ENCODE data around the gene CAMK2G. TPM values are rescaled to one million over a fixed set of nuclear protein-coding genes. Genes with fewer than 3 reads are reported as not detected.
"Not testable (repeated sequence)": the region's sequence is repeated elsewhere in the genome, so short reads cannot be mapped to it uniquely, and the experiment has no call there.

CAMK2G gene
- total RNA-seq (2014; rRNA removed; shearing (Covaris generic)) (25.7 and 29.1 TPM in 2 replicates), polyA plus RNA-seq (2016; fragmentation: Nextera tagmentation; extraction: Ambion mirVana) (24.3 and 28.2 TPM in 2 replicates)

DNA sequence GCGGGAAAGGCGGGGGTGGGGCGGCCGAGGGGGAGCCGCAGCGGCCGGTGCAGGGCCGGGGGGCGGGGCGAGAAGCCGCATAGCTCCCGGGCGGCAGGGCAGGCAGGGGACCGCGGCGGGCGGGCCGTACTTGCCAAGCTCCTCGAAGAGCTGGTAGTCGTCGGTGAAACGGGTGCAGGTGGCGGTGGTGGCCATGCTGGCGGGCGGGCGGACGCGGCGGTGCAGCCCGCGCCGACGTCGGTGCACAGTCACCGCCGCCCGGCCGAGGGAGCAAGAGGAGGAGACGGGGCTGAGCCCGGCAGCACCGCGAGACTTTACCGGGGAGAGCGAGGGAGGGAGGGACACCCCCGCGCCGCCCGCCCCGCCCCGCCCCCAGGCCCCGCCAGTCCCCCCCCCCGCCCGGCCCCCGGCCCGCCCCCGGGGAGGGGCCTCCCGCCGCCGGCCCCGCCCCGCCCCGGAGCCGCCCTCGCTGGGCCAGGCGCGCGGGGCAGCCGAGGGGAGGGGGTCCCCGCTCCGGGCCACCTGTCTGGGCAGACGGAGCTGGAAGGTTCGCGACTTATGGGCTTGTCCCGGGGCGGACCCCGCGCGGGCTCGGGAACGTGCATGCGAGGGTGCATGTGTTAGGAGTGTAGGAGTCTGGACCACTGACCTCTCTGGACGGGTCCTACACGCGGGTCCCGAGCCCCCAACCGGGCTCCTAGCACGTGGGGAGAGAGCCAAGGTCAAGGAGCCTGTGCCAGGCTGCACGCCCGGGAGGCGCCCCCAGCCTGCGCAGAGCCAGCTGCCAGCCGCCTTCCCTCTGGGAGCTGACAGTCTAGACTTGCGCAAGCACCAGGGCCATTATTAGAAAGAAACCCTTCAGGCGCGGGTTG, at the start of gene CAMK2G:
CAMK2G (minus strand) TSS at position 289 of the 872 bp plus-strand sequence; CDS start at position 195, 94 bp downstream.
- in situ Hi-C loops (cut with MboI) = loop anchor here (25.0 kb wide), 1 partner anchor 213 kb away; no protein-coding TSS in a partner anchor
- peak; percentile 94 for DNase-seq
- Histone ChIP-seq H3K9me3 (ENCODE audit: low read depth) (no peaks in the 10 kb centered on the region), H3K4me1 (ENCODE audit: insufficient read depth) (peaks cover 15% of the 10 kb centered on the region), H2AFZ (peak within 1 kb of the TSS; percentile 90), H3K79me2 (ENCODE audit: insufficient read depth) (peaks cover 21% of the 10 kb centered on the region), H3K9ac (peak within 1 kb of the TSS; percentile 51; the same call in 1 of the 2 replicates), H3K9me2 (ENCODE audit: insufficient read depth) (no peaks in the 10 kb centered on the region), H3K36me3 (ENCODE audit: low read depth) (no peaks in the 10 kb centered on the region; the same call in 1 of the 2 replicates), H3K27me3 (replicated peaks; ENCODE audit: insufficient read depth) (no peaks in the 10 kb centered on the region), H3F3A (ENCODE audit: insufficient read depth) (no peaks in the 10 kb centered on the region; the same call in 1 of the 2 replicates), H3K4me3 (peak within 1 kb of the TSS; percentile 78), H3K4me2 (ENCODE audit: unreplicated experiment) (peak within 1 kb of the TSS; percentile 62), H3K27ac (no peak within 1 kb of the TSS), H4K20me1 (ENCODE audit: insufficient read depth) (no peaks in the 10 kb centered on the region)
- 2% methylated on average over 59 to 63 of the region's 95 CpGs for WGBS, 2 experiments (ENCODE audit: low coverage in 1 of 2, low lambda C conversion rate in 2 of 2, missing lambda C conversion rate in 2 of 2)
- no peak for TF ChIP-seq EZH2phosphoT487 (IDR thresholded peaks at IDR 0.05; ENCODE audit: insufficient read depth, low read depth)
- no peak for TF ChIP-seq EZH2 (IDR thresholded peaks at IDR 0.05; ENCODE audit: insufficient read depth, poor library complexity, severe bottlenecking)

DNA sequence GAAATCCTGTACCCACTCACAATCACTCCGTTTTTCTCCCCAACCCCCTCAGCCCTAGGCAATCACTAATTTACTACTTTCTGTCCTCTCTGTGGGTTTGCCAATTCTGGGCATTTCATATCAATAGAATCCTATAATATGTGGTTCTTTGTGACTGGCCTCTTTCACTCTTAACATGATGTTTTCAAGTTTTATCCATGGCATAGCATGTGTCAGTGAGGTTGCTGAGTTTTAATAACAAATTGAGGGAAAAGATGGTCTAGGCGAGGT, 48.4 kb upstream of the CAMK2G start:
- no peaks in the 10 kb centered on the region for H4K20me1 ChIP-seq (ENCODE audit: insufficient read depth)
- in situ Hi-C loops (cut with MboI) = no loop called here
- 45 to 60% methylated on average over 2 of the region's 2 CpGs for WGBS, 2 experiments (ENCODE audit: low coverage in 1 of 2, low lambda C conversion rate in 2 of 2, missing lambda C conversion rate in 2 of 2)
- H2AFZ ChIP-seq = no peak overlapping the region
- H3K4me3 ChIP-seq = no peak overlapping the region
- no peaks in the 10 kb centered on the region for H3K9me2 ChIP-seq (ENCODE audit: insufficient read depth)
- no peak overlapping the region for H3K9ac ChIP-seq
- H3F3A ChIP-seq (ENCODE audit: insufficient read depth) = peaks cover 7% of the 10 kb centered on the region; the same call in 1 of the 2 replicates
- TF ChIP-seq EZH2 (IDR thresholded peaks at IDR 0.05; ENCODE audit: insufficient read depth, poor library complexity, severe bottlenecking) (no peak), EZH2phosphoT487 (IDR thresholded peaks at IDR 0.05; ENCODE audit: insufficient read depth, low read depth) (no peak)
- no peak overlapping the region for H3K4me2 ChIP-seq (ENCODE audit: unreplicated experiment)
- H3K27me3 ChIP-seq (replicated peaks; ENCODE audit: insufficient read depth) = no peaks in the 10 kb centered on the region
- no peak overlapping the region for H3K27ac ChIP-seq
- H3K79me2 ChIP-seq (ENCODE audit: insufficient read depth) = no peaks in the 10 kb centered on the region
- no peaks in the 10 kb centered on the region for H3K9me3 ChIP-seq (ENCODE audit: low read depth)
- no peak for DNase-seq
- peaks cover 12% of the 10 kb centered on the region; the same call in 1 of the 2 replicates for H3K4me1 ChIP-seq (ENCODE audit: insufficient read depth)
- no peaks in the 10 kb centered on the region for H3K36me3 ChIP-seq (ENCODE audit: low read depth)

DNA sequence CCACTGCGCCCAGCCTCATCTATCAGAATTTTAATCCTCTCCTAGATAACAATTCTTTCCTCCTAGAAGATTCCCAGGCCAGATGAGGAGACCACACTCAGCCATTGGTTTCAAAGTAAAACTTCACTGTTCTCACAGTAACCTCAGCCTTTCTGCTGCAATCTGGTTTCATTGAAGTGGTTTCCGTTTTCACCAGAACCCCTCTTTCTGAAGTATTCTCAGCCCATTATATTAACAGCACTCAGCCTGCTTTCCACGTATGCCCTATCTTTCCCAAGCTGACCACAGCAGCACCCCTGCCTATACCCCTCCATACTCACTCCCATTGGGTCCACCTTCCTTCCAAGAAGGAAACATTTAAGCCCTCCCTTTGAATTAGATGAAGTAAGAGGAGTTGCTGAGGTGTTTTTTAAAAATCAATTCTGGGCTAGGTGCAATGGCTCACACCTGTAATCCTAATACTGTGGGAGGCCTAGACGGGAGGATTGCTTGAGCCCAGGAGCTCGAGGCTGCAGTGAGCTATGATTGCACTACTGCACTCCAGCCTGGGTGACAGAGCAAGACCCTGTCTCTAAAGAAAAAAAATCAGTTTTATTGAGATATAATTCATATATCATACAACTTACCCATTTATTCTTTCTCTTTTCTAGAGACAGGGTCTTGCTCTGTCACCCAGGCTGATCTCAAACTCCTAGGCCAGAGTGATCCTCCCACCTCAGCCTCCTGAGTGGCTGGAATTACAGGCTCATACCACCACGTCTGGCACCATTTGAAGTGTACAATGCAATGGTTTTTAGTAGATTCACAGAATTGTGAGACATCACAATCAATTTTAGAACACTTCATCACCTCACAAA, 47.9 kb upstream of the CAMK2G start:
- Histone ChIP-seq H3K9me2 (ENCODE audit: insufficient read depth) (no peaks in the 10 kb centered on the region), H2AFZ (no peak overlapping the region), H4K20me1 (ENCODE audit: insufficient read depth) (no peaks in the 10 kb centered on the region), H3K9me3 (ENCODE audit: low read depth) (no peaks in the 10 kb centered on the region), H3F3A (ENCODE audit: insufficient read depth) (peaks cover 7% of the 10 kb centered on the region; the same call in 1 of the 2 replicates), H3K36me3 (ENCODE audit: low read depth) (no peaks in the 10 kb centered on the region), H3K9ac (no peak overlapping the region), H3K4me1 (ENCODE audit: insufficient read depth) (peaks cover 12% of the 10 kb centered on the region; the same call in 1 of the 2 replicates), H3K4me2 (ENCODE audit: unreplicated experiment) (no peak overlapping the region), H3K27ac (no peak overlapping the region), H3K27me3 (replicated peaks; ENCODE audit: insufficient read depth) (no peaks in the 10 kb centered on the region), H3K4me3 (no peak overlapping the region), H3K79me2 (ENCODE audit: insufficient read depth) (no peaks in the 10 kb centered on the region)
- DNase-seq = no peak
- in situ Hi-C loops (cut with MboI) = no loop called here
- WGBS, 2 experiments (ENCODE audit: low coverage in 1 of 2, low lambda C conversion rate in 2 of 2, missing lambda C conversion rate in 2 of 2) = 87 to 89% methylated on average over 6 of the region's 6 CpGs
- no peak for TF ChIP-seq EZH2phosphoT487 (IDR thresholded peaks at IDR 0.05; ENCODE audit: insufficient read depth, low read depth)
- no peak for TF ChIP-seq EZH2 (IDR thresholded peaks at IDR 0.05; ENCODE audit: insufficient read depth, poor library complexity, severe bottlenecking)

DNA sequence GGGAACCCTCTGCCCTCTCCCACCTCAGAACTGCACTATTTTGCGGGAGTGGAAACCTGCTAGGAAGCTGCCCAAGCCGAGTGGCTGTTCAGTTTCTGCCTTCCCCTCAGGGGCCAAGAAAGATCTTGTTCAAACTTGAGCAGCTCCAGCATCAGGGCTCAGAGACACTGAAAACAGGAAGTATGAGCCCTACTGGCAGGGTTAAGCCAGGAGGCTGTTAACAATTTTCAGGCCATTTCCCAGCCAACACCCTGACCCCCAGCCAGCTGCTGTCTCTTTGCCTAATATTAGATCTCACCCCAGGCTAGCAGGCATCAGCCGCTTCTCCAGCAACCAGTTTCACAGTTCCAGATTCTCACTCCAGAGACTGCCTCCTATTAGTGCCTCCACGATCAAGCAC, 45.7 kb upstream of the CAMK2G start:
- in situ Hi-C loops (cut with MboI) = no loop called here
- Histone ChIP-seq H3F3A (ENCODE audit: insufficient read depth) (peaks cover 7% of the 10 kb centered on the region; the same call in 1 of the 2 replicates), H2AFZ (peak overlapping the region; percentile 91), H3K36me3 (ENCODE audit: low read depth) (peaks cover 4% of the 10 kb centered on the region; the same call in 1 of the 2 replicates), H3K27me3 (replicated peaks; ENCODE audit: insufficient read depth) (no peaks in the 10 kb centered on the region), H3K4me3 (no peak overlapping the region), H3K27ac (peak overlapping the region; percentile 37; the same call in 1 of the 2 replicates), H3K4me1 (ENCODE audit: insufficient read depth) (peaks cover 12% of the 10 kb centered on the region; the same call in 1 of the 2 replicates), H3K9ac (peak overlapping the region; percentile 47; the same call in 1 of the 2 replicates), H3K79me2 (ENCODE audit: insufficient read depth) (no peaks in the 10 kb centered on the region), H3K4me2 (ENCODE audit: unreplicated experiment) (no peak overlapping the region), H3K9me2 (ENCODE audit: insufficient read depth) (no peaks in the 10 kb centered on the region), H3K9me3 (ENCODE audit: low read depth) (no peaks in the 10 kb centered on the region), H4K20me1 (ENCODE audit: insufficient read depth) (no peaks in the 10 kb centered on the region)
- WGBS, 2 experiments (ENCODE audit: low coverage in 1 of 2, low lambda C conversion rate in 2 of 2, missing lambda C conversion rate in 2 of 2) = 14% methylated on average over 4 of the region's 4 CpGs
- peak; percentile 50 for DNase-seq
- TF ChIP-seq EZH2 (IDR thresholded peaks at IDR 0.05; ENCODE audit: insufficient read depth, poor library complexity, severe bottlenecking) (no peak), EZH2phosphoT487 (IDR thresholded peaks at IDR 0.05; ENCODE audit: insufficient read depth, low read depth) (no peak)

DNA sequence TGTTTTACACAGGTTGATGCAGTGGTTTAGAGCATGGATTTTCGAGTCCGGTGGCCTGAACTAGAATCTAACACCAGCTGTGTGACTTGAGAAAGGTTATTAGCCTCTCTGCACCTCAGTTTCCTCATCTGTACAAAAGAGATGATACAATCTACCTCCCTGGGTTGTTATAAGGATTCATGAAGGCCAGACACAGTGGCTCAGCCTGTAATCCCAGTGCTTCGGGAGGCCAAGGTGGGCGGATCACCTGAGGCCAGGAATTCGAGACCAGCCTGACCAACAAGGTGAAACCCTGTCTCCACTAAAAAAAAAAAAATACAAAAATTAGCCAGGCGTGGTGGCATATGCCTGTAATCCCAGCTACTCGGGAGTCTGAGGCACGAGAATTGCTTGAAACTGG, 45.1 kb upstream of the CAMK2G start:
- H2AFZ ChIP-seq = peak overlapping the region; percentile 91
- H3K27ac ChIP-seq; H3K4me2 ChIP-seq (ENCODE audit: unreplicated experiment); H3K9me3 ChIP-seq (ENCODE audit: low read depth); H3K36me3 ChIP-seq (ENCODE audit: low read depth); DNase-seq; H3K79me2 ChIP-seq (ENCODE audit: insufficient read depth); H3K9me2 ChIP-seq (ENCODE audit: insufficient read depth); H3F3A ChIP-seq (ENCODE audit: insufficient read depth); in situ Hi-C loops (cut with MboI); H3K27me3 ChIP-seq (replicated peaks; ENCODE audit: insufficient read depth); H3K9ac ChIP-seq; H4K20me1 ChIP-seq (ENCODE audit: insufficient read depth); H3K4me3 ChIP-seq: not testable (repeated sequence)
- H3K4me1 ChIP-seq (ENCODE audit: insufficient read depth) = peaks cover 11% of the 10 kb centered on the region; the same call in 1 of the 2 replicates
- 62 to 63% methylated on average over 8 of the region's 8 CpGs for WGBS, 2 experiments (ENCODE audit: low coverage in 1 of 2, low lambda C conversion rate in 2 of 2, missing lambda C conversion rate in 2 of 2)
